HepG2 (cell line): Measurements from ENCODE around the gene KLF15. TPM values are rescaled to one million over a fixed set of nuclear protein-coding genes. Genes with fewer than 3 reads are reported as not detected.

Source experiments
- HMGXB4 ChIP-seq, 2 experiments: sonication (generic) in 1 of 2; formaldehyde crosslinking in 1 of 2; IDR thresholded peaks; 2 replicates each; pipeline versions ENCODE4 v1.4.0 to v1.6.1; 2018 to 2020; ENCODE audit warnings: missing genetic modification reagents in 2 of 2, borderline replicate concordance in 1 of 2, low read depth in 1 of 2, mild to moderate bottlenecking in 1 of 2, missing biosample characterization in 1 of 2
- HNRNPH1 ChIP-seq: fragments of 200-400 bp; formaldehyde crosslinking; optimal IDR thresholded peaks from 2 replicates; pipeline ENCODE3; 2017; ENCODE audit warnings: mild to moderate bottlenecking, low read depth, low read length
- MED8 ChIP-seq: sonication (generic); formaldehyde crosslinking; IDR thresholded peaks from 2 replicates; pipeline ENCODE4 v1.8.1; 2023; ENCODE audit warnings: mild to moderate bottlenecking, missing genetic modification reagents; ENCODE audit not compliant: insufficient replicate concordance
- MIER2 ChIP-seq: IDR thresholded peaks from 2 replicates; pipeline ENCODE4 v1.6.1; 2016; ENCODE audit warnings: missing biosample characterization, missing genetic modification reagents
- PRDM15 ChIP-seq: sonication (generic); formaldehyde crosslinking; IDR thresholded peaks from 2 replicates; pipeline ENCODE4 v1.4.0; 2020; ENCODE audit warnings: missing genetic modification reagents
- RCOR2 ChIP-seq: IDR thresholded peaks from 2 replicates; pipeline ENCODE4 v1.6.1; 2016; ENCODE audit warnings: missing biosample characterization, missing genetic modification reagents
- RXRA ChIP-seq: sonication (generic); formaldehyde crosslinking; IDR thresholded peaks from 2 replicates; pipeline ENCODE4 v1.5.1; 2020; ENCODE audit warnings: missing genetic modification reagents
- TARDBP ChIP-seq: sonication (generic); formaldehyde crosslinking; IDR thresholded peaks from 2 replicates; pipeline ENCODE4 v1.8.0; 2022; ENCODE audit warnings: mild to moderate bottlenecking, missing genetic modification reagents
- TOPORS ChIP-seq: sonication (generic); formaldehyde crosslinking; IDR thresholded peaks from 2 replicates; pipeline ENCODE4 v1.8.0; 2023; ENCODE audit warnings: mild to moderate bottlenecking, missing genetic modification reagents
- U2AF2 ChIP-seq: fragments of 200-400 bp; formaldehyde crosslinking; IDR thresholded peaks from 2 replicates; pipeline ENCODE4 v1.6.1; 2017; ENCODE audit warnings: low read depth, mild to moderate bottlenecking, low read length
- ZBTB37 ChIP-seq: sonication (generic); formaldehyde crosslinking; IDR thresholded peaks from 2 replicates; pipeline ENCODE4 v1.4.0; 2020; ENCODE audit warnings: mild to moderate bottlenecking, missing genetic modification reagents
- ZBTB43 ChIP-seq: sonication (generic); formaldehyde crosslinking; conservative IDR thresholded peaks from 2 replicates; pipeline ENCODE4 v1.4.0; 2020; ENCODE audit warnings: missing genetic modification reagents
- ZBTB7A ChIP-seq: sonication (generic); formaldehyde crosslinking; IDR thresholded peaks from 2 replicates; pipeline ENCODE4 v1.8.0; 2022; ENCODE audit warnings: mild to moderate bottlenecking, missing genetic modification reagents
- ZNF33B ChIP-seq: sonication (generic); formaldehyde crosslinking; IDR thresholded peaks from 2 replicates; pipeline ENCODE4 v1.5.1; 2020; ENCODE audit warnings: mild to moderate bottlenecking, missing genetic modification reagents
- ZNF570 ChIP-seq: sonication (generic); formaldehyde crosslinking; IDR thresholded peaks from 2 replicates; pipeline ENCODE4 v1.4.0; 2020; ENCODE audit warnings: mild to moderate bottlenecking, missing genetic modification reagents, borderline replicate concordance
- polyA plus RNA-seq, 8 experiments: library from polyadenylated mRNA; depleted of rRNA in 3 of 8; stranded (reverse) in 7 of 8; unstranded in 1 of 8; fragments of >200 nt; fragmentation: Illumina TruSeq in 4 of 8; extraction: Trizol in 4 of 8; gene quantifications; 2 replicates each; pipeline versions ENCODE4 v1.2.1 to v1.2.3, GENCODE V29; 2011 to 2016; ENCODE audit warnings: low read depth in 4 of 8, missing spikeins in 1 of 8, mixed read lengths in 1 of 8; ENCODE audit not compliant: insufficient read depth in 1 of 8
- total RNA-seq, 5 experiments: library from RNA; depleted of rRNA; stranded (reverse); fragments of >200 nt; fragmentation: Illumina TruSeq; extraction: Trizol; gene quantifications; 2 replicates each; pipeline ENCODE4 v1.2.3, GENCODE V29; 2016; ENCODE audit warnings: low read depth in 1 of 5
- TF ChIP-seq, protein P1 (sequence below): conservative IDR thresholded peaks from 2 replicates; pipeline ENCODE4 v1.6.1; 2018; ENCODE audit warnings: missing genetic modification reagents
- TF ChIP-seq, protein P2 (sequence below): IDR thresholded peaks from 2 replicates; pipeline ENCODE4 v1.6.1; 2018; ENCODE audit warnings: missing genetic modification reagents

The KLF15 gene
- total and polyA plus RNA-seq, 2 of the 13 experiments (the other 11 are each of a cell fraction or from before 2014, with no cell fraction given): 7.1 to 7.8 TPM

DNA sequence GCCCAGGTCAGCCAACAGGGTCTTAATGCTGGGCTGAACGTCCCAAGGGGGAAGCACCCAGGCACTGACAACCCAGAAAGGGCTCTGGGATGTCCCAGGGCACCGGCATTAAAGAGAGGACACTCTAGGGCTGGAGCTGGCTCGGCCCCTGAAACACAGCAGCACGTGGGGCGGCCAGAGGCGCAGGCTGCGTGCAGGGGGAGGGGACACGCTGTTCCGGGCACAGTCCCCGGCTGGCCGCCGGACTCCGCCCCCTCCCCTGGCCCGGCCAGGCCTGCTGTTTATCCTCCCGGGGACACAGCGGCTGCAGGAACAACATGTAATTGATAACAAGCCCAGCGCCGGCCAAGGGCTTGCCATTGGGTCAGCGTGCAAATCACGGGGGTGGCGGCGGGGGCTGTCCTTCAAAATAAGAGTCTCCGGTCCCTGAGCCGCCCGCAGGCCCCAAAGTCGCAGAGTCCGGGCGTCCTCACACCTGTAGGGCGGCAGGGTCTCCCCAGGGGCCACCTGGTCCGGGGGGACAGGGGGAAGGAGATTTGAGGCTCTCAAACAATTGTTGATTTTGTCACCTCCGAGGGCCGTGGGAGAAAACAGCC lies 1.3 kb downstream of the KLF15 start (continued):
- TF ChIP-seq, protein P1, sequence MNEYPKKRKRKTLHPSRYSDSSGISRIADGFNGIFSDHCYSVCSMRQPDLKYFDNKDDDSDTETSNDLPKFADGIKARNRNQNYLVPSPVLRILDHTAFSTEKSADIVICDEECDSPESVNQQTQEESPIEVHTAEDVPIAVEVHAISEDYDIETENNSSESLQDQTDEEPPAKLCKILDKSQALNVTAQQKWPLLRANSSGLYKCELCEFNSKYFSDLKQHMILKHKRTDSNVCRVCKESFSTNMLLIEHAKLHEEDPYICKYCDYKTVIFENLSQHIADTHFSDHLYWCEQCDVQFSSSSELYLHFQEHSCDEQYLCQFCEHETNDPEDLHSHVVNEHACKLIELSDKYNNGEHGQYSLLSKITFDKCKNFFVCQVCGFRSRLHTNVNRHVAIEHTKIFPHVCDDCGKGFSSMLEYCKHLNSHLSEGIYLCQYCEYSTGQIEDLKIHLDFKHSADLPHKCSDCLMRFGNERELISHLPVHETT: 0 out of 2 replicates have a peak, but pooled peaks have one; percentile 27
- TF ChIP-seq MIER2 (CRISPR knock-in tag): no peak
- no peak for TF ChIP-seq ZBTB37
- 0 out of 2 replicates have a peak, but pooled peaks have one; percentile 53 for TF ChIP-seq TOPORS
- peak; percentile 91 for TF ChIP-seq ZBTB43
- TF ChIP-seq HNRNPH1: no peak
- TF ChIP-seq MED8 (CRISPR knock-in tag): no peak
- TF ChIP-seq ZNF33B (CRISPR knock-in tag): no peak
- TF ChIP-seq RXRA: peak; percentile 55; the same call in 1 of the 2 replicates
- TF ChIP-seq RCOR2 (CRISPR knock-in tag): 0 out of 2 replicates have a peak, but pooled peaks have one; percentile 56
- no peak for TF ChIP-seq U2AF2
- TF ChIP-seq, protein P2, sequence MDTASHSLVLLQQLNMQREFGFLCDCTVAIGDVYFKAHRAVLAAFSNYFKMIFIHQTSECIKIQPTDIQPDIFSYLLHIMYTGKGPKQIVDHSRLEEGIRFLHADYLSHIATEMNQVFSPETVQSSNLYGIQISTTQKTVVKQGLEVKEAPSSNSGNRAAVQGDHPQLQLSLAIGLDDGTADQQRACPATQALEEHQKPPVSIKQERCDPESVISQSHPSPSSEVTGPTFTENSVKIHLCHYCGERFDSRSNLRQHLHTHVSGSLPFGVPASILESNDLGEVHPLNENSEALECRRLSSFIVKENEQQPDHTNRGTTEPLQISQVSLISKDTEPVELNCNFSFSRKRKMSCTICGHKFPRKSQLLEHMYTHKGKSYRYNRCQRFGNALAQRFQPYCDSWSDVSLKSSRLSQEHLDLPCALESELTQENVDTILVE (CRISPR knock-in tag): peak; percentile 72; the same call in 1 of the 2 replicates
- TF ChIP-seq PRDM15 (CRISPR knock-in tag): 0 out of 2 replicates have a peak, but pooled peaks have one; percentile 49
- TF ChIP-seq ZNF570: no peak
- TF ChIP-seq ZBTB7A: peak; percentile 55; the same call in 1 of the 2 replicates
- TF ChIP-seq HMGXB4 (CRISPR knock-in tag; IDR thresholded peaks at IDR 0.05; ENCODE audit: borderline replicate concordance in 1 of 2, low read depth in 1 of 2): peak in 1 of 2 experiments; percentile 52; a peak in 1 of 4 replicates
- peak; percentile 42; the same call in 1 of the 2 replicates for TF ChIP-seq TARDBP
